Prostate gland (tissue), 2 donors: ENCODE data around the gene ATAD1.

Experiments
- CTCF ChIP-seq, 4 experiments: fragments of 200-600 bp in 2 of 4; fragments of 450-650 bp in 2 of 4; sonication (generic) in 2 of 4; IDR thresholded peaks; 1 replicate in 3 of 4; 2 replicates in 1 of 4; pipeline ENCODE4 v1.5.1; 2016 to 2019; ENCODE audit warnings: antibody characterized with exemption in 4 of 4, mild to moderate bottlenecking in 2 of 4, moderate library complexity in 2 of 4
- POLR2AphosphoS5 ChIP-seq: sonication (generic); formaldehyde crosslinking; IDR thresholded peaks from one replicate; pipeline ENCODE4 v1.6.1; 2017; ENCODE audit warnings: antibody characterized with exemption

DNA sequence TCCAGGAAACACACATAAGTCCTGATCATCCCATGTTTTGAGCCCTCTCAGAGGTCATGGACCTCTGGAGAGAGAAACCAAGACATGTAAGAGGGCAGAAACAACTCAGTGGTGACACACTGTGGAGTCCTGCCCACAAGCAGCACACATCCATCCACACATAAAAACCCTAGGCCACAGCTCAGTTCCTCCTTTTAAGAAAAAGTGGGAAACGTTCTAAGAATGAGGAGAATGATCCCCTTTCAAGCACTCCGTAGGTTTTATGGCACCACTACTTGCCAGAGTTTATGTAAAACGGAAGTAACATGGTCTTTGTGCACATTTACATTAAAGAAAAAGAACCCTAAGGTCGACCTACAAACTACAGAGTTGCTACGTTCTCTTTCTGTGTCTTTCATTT, 19.9 kb downstream of the ATAD1 start:
- TF ChIP-seq CTCF (IDR thresholded peaks at IDR 0.05) (no peak), POLR2AphosphoS5 (no peak)
